Thyroid gland (tissue), 4 donors: ENCODE data around the gene MMP19.

Experiments
- CTCF ChIP-seq, 6 experiments: fragments of 200-600 bp in 3 of 6; fragments of 450-650 bp in 3 of 6; sonication (generic) in 3 of 6; IDR thresholded peaks; one replicate each; pipeline ENCODE4 v1.5.1; 2016 to 2019; ENCODE audit warnings: antibody characterized with exemption in 6 of 6, mild to moderate bottlenecking in 2 of 6, inconsistent platforms in 1 of 6, moderate library complexity in 1 of 6
- POLR2A ChIP-seq, 2 donors: fragments of 450-650 bp; IDR thresholded peaks; one replicate each; pipeline ENCODE4 v1.6.1; 2017; ENCODE audit warnings: antibody characterized with exemption in 2 of 2, mild to moderate bottlenecking in 2 of 2, moderate library complexity in 1 of 2

- TF ChIP-seq CTCF (IDR thresholded peaks at IDR 0.05) (no peak), POLR2A (IDR thresholded peaks at IDR 0.05) (no peak)
Observed at GRCh38 chr12:55795950-55796349, 46.8 kb downstream of the MMP19 start.
